Esophagus mucosa (tissue), 1 donor: ENCODE results near the gene KLHDC9. TPM values are rescaled to one million over a fixed set of nuclear protein-coding genes. Genes with fewer than 3 reads are reported as not detected.
"Not testable (repeated sequence)": the region's sequence is repeated elsewhere in the genome, so short reads cannot be mapped to it uniquely, and the experiment has no call there.

Experiments
- ATAC-seq: fragments of 200-7000 bp; cut with Tn5 transposase; one replicate; pipeline ENCODE4 v1.9.1; 2020
- total RNA-seq: library from RNA; stranded (reverse); gene quantifications from one replicate; pipeline ENCODE4 v1.2.4, GENCODE V29; 2023
- donor health status: DM: yes; HTN: yes; CAD: no.

Gene KLHDC9
- total RNA-seq, 1 donor from 2014 or later: 4.5 TPM

DNA sequence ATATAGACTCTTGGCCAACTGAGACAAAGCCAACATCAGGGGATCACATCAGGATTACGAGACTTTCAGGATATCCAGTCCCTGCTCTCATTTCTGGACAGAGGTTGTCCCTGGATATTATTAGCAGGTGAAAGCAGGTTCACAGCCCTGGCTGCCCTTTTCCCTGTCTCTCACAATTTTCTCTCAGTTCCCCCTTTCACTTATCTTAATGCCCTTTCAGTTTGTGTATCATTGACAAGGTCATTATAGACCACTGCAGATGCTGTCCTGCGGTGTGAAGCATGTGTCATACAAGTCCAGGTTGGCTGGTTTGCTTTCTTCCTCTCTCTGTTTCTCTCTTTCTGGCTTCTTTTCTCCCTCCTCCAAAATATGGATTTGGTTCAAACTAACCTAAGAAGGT lies 2.1 kb upstream of the KLHDC9 start:
- no peak for ATAC-seq

DNA sequence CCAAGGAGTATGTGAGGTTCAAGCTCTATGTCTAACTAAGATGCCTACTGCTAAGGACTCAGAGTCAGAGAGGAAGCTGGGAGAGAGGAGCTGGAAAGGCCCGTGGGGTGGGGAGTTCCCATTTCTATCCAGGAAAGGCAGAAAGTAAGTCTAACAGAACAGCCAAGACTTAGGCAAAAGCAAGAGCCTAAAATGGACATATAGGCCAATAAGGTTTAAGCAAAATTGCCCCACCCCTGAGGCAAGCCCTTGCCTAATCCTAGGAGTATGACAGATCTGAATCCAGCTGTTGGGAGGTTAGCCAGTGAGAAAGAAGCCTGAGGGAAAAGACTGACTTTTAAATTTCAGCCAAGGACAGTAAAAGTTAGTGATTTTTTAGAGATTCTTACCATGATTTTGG lies 1.6 kb upstream of the KLHDC9 start:
- peak; percentile 65 for ATAC-seq

DNA sequence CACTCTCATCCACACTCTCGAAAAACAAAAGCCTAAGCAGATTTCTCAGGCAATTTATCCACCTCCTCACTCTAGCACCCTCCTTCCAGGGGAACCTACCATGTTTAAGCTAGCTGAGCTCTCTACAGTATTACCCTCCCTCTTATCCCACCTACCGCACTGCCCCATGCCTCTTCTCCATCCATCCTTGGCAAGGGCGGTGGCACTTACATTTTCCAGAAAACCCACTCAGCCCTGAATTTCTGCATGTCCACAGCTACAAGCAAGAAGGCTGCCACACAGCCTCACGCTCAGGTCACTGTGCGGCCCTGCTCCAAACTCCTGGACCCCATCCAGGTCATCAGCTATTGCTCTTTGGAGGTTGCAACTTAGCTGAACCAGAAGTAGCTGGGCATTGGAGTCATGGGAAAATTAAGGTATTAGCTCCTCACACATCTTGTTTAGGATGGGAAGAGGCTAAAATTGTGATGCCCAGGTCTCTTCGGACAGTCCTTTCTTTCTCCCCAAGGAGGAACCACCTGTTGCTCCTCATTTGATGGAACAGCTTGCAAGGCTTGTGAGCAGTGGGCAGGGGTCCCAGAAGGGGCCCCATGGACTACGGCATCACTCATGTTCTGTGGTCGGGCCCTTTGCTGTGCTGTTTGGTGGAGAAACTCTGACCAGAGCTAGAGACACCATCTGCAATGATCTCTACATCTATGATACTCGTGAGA lies 1.1 kb downstream of the KLHDC9 start:
- ATAC-seq: no peak

DNA sequence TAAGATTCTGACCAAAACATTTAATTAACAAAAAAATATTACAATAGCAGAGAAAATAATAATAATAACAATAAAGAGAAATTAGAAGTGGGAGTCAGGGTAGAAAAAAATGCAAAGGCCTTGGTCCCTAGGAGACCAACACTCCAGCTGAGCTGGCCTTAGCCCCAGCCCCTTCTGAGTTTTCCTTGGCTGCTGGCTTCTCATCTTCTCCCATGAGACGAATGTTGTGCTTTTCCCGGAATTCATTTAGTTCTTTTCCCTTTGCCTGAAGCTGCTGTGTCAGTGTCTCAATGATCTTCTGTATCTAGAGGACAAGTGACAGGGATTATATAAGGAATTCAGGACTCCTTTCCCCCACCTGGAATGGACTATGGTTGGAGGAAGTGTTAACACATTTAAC lies 2.4 kb downstream of the KLHDC9 start:
- ATAC-seq: no peak

DNA sequence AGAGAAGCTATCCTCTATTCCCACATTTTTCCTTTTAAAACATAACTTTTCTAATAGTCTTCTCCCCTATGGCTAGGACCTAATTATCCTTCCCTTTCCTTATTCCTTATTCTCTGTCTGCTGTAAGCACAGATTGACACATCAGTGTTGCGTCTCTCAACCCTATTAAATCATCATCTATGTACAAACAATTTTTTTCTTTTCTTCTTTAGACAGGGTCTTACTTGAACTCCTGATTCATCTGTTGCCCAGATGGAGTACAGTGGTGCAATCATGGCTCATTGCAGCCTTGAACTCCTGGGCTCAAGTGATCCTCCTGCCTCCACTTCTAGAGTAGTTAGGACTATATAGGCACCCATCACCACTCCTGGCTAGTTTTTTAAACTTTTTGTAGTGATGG lies 8.3 kb downstream of the KLHDC9 start:
- no peak for ATAC-seq

- no peak for ATAC-seq
Measured at GRCh38 chr1:161111117-161111516, 13.0 kb downstream of the KLHDC9 start.

DNA sequence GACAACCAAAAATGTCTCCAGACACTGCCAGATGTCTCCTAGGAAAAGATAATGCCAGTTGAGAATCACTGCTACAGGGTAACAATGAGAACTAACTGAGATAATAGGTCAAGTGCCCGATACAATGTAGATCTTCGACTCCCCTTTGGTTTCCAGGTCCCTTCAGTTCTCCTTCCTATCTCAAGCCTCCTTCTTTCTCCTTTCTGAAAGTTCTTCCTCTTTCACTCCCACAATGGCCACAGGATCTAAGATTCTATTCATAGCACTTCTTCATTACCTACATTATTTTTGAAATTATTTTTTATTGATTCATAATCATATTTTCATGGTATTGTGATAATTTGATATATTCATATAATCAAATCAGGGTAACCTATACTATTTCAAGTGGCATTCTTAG lies 13.4 kb downstream of the KLHDC9 start:
- ATAC-seq: no peak

DNA sequence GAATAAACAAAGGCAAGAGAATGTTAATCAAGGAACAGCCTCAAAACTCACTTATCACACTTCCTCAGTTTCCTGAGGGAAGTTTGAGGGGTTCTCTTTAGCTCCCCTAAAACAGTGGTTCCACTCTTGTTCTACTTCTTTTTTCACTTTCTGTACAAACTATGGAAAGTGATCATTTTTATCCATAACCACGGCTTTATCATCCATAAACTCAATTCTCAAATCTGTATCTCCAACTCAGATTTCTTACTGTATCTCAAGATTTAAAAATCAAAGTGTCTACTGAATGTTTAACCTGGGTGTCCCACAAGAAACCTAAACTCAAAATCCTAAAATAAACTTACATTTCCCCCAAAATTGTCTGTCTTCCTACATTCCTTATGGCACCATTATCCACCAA lies 15.8 kb downstream of the KLHDC9 start:
- ATAC-seq: no peak

- no peak for ATAC-seq
Measured at GRCh38 chr1:161114556-161114955, 16.4 kb downstream of the KLHDC9 start.

DNA sequence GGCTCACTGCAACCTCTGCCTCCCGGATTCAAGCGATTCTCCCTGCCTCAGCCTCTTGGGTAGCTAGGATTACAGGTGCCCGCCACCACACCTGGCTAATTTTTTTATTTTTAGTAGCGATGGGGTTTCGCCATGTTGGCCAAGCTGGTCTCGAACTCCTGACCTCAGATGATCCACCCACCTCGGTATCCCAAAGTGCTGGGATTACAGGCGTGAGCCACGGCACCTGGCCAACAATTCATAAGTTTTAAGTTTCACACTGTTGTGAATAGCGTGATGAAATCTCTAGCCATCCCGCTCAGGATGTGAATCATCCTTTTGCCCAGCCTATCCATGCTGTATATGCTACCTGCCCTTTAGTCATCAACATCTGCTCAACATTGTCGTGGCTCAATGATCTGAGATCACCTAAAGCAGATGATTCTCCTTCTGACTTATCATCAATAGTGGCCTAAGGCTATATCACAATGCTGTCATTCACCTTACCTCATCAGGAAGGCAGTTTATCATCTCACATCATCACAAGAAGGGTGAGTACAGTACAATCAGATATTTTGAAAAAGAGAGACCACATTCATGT lies 17.1 kb downstream of the KLHDC9 start:
- peak; percentile 88 for ATAC-seq

GRCh38 chr1:161115961-161116360 lies 17.8 kb downstream of the KLHDC9 start:
- not testable (repeated sequence) for ATAC-seq

DNA sequence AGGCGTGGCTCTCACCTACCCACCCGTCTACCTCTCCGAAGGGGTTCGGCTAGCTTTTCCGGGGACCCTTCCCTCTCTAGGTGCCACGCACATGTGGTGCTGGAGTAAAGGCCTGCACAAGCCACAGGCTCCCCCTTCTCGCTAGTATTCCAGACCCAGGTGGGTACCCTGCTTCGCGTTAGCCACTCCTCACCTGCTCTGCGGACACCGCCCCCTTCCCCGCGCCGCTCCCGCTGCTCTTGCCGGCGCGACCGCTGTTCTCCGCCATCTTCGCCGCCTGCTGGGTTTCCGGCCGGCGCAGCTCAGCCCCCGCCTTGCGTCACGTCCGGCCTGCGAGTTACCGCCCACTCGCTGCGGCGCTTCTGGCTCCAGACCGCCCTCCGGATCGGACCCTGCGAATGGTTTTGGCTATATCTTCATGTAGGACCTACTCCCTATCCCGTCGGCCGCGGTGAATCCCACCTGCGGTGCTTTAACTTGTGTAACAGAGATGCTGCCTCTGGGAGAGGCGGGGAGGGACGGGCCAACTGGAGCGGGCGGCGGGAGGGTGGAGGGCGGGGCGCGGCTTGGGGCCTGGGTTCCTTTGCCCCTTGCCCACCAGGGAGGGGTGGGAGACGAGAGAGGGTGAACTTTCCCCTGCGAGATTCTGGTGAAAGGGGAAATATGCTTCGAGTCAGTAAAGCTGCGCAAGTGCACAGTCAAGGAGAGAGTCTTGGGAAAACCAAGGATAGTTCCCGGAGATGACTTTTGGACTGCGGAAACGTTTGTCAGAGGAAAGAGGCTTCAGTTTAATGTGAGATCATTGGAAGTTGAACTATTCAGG lies 19.8 kb downstream of the KLHDC9 start, which contains the start of the genes NIT1 and PFDN2:
Gene NIT1 (plus strand): TSS at position 347 of the 823 bp plus-strand sequence. CDS start 72 bp downstream, at position 419.
Gene PFDN2 (minus strand): TSS at position 279 of the 823 bp plus-strand sequence. CDS start 11 bp downstream, at position 268.
- ATAC-seq: peak; percentile 71

DNA sequence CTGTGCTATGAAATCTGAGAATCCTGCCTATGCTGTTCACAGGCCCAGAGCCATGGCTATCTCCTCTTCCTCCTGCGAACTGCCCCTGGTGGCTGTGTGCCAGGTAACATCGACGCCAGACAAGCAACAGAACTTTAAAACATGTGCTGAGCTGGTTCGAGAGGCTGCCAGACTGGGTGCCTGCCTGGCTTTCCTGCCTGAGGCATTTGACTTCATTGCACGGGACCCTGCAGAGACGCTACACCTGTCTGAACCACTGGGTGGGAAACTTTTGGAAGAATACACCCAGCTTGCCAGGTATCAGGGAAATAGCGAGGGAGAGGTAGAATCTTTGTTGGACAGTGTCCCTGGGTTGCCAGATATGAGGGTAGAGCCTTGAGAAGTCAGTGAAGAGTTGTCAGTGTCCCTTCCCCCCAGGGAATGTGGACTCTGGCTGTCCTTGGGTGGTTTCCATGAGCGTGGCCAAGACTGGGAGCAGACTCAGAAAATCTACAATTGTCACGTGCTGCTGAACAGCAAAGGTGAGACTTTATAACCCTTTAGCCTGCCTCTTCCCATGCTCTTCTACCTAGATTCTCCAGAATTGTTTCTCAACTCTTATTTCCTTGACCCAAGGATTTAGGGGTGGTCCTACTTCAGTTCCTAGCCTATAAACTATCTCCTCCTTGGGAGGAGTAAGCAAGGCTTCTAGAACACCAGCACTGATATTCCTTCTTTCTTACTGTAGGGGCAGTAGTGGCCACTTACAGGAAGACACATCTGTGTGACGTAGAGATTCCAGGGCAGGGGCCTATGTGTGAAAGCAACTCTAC lies 21.1 kb downstream of the KLHDC9 start:
- ATAC-seq: peak; percentile 75

DNA sequence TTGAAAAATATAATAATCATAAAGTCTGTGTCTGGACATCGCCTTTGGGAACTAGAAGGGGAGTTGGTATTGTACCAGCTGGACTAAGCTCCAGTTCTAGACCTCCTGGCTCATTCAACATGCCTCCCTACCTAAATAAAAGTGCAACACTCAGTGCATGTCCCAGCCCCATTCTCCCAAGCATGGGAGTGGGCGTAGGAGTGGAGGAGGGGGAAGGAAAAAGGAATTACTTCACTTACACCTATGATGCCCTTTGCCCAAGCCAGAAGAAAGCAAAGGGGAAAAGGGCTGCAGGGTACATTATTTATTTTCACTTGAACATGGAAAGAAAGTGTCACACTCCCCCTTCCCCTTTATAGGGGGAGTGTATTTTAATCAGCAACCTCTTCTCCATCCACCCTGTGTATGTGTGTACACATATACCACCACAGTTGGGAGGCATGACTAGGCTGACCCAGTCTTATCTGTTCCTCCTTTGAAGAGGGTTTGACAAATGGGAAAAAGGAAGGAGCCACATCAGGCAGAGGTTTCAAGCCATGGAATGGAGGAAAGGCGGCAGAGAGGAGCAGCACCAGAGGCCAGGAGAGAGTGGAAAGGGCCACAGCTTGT lies 23.0 kb downstream of the KLHDC9 start:
- ATAC-seq: no peak

DNA sequence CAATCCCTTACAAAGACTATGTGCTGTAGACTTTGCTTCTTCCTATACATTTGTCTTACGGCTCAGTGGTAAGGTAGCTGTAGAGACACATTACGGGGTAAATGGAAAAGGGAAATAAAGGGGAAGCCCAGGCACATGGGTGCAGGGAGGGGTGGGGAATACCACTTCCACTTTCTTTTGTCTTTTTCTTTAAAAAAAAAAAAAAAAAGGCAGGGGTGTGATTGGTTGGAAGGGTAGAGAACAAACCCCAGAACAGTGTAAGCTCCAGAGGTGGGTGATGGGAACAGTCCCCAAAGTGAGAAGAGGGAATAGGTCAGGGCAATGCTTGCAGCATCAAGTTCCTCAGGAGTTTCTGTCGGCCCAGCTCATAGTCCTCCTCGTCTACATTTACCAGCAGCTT lies 23.7 kb downstream of the KLHDC9 start:
- no peak for ATAC-seq

DNA sequence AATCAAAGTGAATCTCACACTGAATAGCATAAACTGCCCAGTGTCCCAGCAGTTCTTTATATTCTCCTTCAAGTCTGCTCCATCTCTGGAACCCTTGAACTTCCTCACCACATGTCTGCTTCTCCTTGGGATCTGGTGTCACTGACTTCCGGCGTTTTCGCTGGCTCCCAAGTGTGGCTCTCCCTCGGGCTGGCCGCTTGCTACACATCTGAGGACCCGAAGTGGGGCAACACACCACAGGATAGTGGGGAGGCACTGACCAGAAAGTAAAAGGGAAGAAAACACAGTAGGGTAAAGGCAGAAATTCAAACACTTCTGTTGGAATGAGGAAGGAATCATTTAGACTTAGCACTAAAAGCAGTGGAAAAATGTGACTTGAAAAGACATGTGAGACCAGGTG lies 24.8 kb downstream of the KLHDC9 start:
- no peak for ATAC-seq

- ATAC-seq: no peak
Measured at GRCh38 chr1:161127649-161128048, 29.5 kb downstream of the KLHDC9 start.

- ATAC-seq: no peak
Measured at GRCh38 chr1:161128591-161129420, 30.6 kb downstream of the KLHDC9 start.

DNA sequence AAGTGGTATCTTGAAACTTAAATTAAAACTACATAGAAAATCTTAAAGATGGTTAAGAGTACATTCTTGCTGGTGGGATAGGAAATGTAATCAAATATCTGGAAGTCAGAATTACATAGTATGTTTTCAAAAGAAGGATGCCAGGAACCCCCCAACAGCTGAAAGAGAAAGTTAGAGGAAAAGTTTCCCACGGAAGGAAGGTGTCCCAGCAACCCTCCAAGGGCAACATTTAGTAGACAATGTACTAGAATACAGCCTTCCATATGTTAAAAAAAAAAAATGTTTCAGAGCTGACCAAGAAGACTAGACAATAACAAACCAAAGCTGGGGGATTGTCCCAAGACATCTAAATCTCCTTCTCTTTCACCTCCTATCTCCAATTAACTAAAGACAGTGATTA lies 32.1 kb downstream of the KLHDC9 start:
- ATAC-seq: no peak

- ATAC-seq: no peak
Measured at GRCh38 chr1:161131523-161132409, 33.6 kb downstream of the KLHDC9 start.
